GM19351 (cell line): Measurements from ENCODE around the gene VWC2L.

Experiments
- ATAC-seq: cut with Tn5 transposase; IDR thresholded peaks from one replicate; pipeline ENCODE4 v1.9.1; 2021; ENCODE audit warnings: mild to moderate bottlenecking, moderate library complexity; ENCODE audit not compliant: unreplicated experiment

The VWC2L gene

DNA sequence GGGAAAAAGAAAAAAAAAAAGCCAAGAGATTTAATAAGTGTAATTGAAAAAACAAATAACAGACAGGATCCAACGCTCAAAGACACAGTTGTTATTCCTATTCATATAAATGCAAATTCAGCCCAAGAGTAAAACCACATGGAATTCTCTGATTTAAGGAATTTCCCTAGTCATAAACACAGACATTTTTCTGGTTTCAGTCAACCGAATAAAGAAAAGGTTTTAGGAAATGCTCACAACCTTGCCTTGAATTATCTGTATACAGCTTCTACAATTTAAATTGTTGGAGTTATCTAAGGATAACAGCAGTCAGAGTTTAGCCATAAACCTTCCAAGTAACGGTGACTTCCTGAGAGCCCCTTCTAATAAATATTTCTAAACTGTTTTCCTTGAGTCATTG lies 122.7 kb downstream of the VWC2L start:
- no peak for ATAC-seq

DNA sequence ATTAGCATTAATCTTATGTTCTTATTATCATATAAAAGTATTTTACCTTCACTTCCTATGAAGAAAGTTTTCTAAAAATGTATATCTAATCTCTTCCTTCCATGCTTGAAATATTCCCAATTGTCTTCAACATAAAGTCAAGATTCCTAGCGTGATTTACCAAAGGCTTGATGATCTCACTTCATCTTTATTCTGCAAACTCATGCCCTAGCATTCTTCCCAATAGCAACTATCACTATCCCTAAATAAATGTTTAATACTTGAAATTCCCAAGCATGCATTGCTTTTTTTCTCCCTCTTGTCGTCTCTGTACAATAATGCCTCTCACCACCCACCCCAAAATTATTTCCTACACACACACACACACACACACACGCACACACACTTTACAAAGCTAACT lies 125.8 kb downstream of the VWC2L start:
- no peak for ATAC-seq

- ATAC-seq, result no peak
Measured at GRCh38 chr2:214537929-214538328, 127.1 kb downstream of the VWC2L start.

GRCh38 chr2:214542295-214542694 lies 131.4 kb downstream of the VWC2L start:
- ATAC-seq, result no peak

DNA sequence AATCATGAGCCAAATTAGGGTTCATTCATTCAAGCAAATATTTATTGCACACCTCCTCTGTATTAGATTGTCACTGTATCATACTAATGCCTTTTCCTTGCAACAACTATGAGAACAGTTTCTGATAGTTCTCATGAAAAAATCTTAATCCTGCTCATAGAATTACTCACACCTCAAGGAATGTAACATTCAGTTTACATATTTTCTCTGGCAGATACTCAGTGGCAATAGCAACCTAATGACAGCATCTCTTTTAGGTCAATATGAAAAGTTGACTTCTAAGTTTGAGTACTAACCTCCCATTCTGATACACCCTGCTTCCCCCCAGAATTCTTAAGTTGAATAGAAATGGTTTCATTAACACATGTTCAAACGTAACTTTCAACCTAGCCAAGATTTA lies 132.0 kb downstream of the VWC2L start:
- no peak for ATAC-seq

- ATAC-seq, result no peak
Measured at GRCh38 chr2:214543386-214543955, 132.6 kb downstream of the VWC2L start.

- no peak for ATAC-seq
Measured at GRCh38 chr2:214545898-214546542, 135.2 kb downstream of the VWC2L start.

GRCh38 chr2:214547931-214548330 lies 137.1 kb downstream of the VWC2L start:
- ATAC-seq, result no peak

DNA sequence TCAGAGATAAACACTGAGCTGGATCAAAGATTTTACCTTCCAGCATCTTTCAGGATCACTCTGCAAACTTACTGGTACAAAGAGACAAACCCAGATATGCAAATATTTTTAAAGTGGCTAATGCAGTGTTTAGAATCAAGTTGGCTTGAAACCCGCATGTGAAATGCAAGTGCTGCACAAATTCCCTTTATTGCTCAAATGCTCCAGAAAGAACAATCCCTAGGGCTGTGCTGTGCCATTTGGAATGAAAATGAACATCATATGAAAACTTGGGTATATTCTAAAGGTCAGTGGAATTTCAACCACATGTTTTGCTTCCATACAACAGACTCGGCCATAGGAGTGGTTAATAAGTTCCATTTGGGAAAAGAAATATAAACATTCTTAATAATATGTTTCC lies 139.1 kb downstream of the VWC2L start:
- no peak for ATAC-seq

DNA sequence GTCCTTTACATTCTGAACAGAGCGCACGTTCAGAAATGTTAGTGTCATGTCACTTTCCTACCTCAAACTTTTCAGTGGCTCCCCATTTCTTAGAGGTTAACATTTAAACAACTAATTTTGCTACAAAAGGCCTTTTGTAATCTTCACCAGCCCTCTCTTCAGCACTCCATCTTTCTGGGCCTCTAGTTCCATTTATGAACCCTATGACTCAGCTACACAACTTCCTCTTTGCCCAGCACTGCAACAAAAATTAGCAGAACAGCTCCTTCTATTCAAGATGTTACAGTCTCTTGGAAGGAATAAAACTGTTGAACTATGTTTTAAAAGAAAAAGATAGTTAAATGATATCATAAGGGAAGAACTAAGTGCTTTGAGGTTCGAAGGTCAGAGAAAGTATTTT lies 139.9 kb downstream of the VWC2L start:
- ATAC-seq, result no peak

- no peak for ATAC-seq
Measured at GRCh38 chr2:214557884-214558283, 147.0 kb downstream of the VWC2L start.

GRCh38 chr2:214558341-214558740 lies 147.5 kb downstream of the VWC2L start:
- no peak for ATAC-seq

- no peak for ATAC-seq
Measured at GRCh38 chr2:214560176-214560575, 149.3 kb downstream of the VWC2L start.

GRCh38 chr2:214560618-214561190 lies 149.8 kb downstream of the VWC2L start:
- no peak for ATAC-seq

- ATAC-seq, result no peak
Measured at GRCh38 chr2:214565246-214565645, 154.4 kb downstream of the VWC2L start.

- no peak for ATAC-seq
Measured at GRCh38 chr2:214566457-214566856, 155.6 kb downstream of the VWC2L start.

DNA sequence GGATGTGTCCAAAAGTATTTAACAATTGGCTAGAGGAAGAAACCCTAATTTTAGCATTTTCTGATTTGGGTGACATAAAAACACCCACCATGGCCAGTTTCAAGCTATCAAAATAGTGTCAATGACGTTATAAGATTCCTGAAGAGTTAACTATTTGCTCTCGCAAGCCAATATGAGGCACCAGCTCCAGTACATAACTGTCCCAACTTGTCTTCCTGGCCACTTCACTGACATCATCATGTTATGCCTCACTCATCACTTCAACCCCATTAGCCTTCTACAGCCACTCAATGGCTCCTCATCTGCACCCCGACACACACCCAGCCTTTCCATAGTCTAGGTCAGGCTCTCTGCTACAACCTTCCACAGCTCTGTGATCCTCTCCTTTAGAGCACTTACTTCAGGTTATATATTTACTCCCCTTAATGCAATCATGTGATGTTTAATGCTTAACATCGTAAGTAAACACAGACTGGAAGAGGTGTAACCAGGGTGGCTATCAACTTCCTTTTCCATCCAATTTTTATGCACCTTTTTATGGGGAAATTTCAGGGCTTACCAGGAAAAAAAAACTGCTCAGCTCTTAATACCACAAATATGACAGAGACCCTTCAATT lies 158.7 kb downstream of the VWC2L start:
- ATAC-seq, result no peak

GRCh38 chr2:214574084-214574781 lies 163.4 kb downstream of the VWC2L start:
- ATAC-seq, result no peak

DNA sequence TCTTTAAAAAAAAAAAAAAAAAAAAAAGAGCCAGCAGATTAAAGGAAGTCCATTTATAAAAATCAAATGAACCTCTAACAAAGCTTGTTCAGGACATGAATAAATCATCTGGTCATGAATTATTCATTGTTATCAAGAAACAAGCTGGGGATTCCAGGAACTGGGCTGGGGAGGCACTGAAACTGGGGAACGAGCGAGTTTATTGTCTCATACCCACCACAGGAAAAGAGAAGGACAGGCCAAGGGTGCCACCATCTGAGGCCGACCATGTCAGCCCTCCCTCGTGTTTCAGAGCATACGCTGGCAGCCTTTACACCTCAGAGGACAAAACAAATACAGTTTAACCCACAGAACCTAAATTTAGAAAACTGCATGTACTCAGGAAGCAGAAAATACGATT lies 164.2 kb downstream of the VWC2L start:
- ATAC-seq, result no peak

DNA sequence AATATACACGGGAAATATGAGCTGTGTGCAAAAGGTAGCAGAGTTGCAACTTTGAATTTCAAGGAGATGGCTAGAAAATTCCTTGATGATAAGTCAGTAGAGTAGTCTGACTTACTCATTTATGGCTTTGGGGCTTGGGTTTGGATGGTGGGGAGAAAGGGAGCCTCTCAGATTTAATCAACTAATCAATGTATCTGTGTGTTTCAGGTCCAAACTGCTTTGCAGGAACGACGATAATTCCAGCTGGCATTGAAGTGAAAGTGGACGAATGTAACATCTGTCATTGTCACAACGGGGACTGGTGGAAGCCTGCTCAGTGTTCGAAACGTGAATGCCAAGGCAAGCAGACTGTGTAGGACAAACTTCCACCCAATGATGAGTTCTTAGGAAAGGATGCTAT lies 164.6 kb downstream of the VWC2L start:
- ATAC-seq, result no peak

GRCh38 chr2:214577769-214578168 lies 166.9 kb downstream of the VWC2L start:
- no peak for ATAC-seq

- ATAC-seq, result no peak
Measured at GRCh38 chr2:214578442-214578841, 167.6 kb downstream of the VWC2L start.
